Neural crest cell (in vitro differentiated cells): ENCODE measurements around the gene P2RY8. TPM values are rescaled to one million over a fixed set of nuclear protein-coding genes. Genes with fewer than 3 reads are reported as not detected.
"Not testable (repeated sequence)": the region's sequence is repeated elsewhere in the genome, so short reads cannot be mapped to it uniquely, and the experiment has no call there.

ENCODE experiments used
- DNase-seq: peaks from one replicate; pipeline ENCODE4 v3.0.0; 2021; ENCODE audit warnings: low read depth, mixed read lengths, low spot score
- H3K27ac Mint-ChIP-seq: one replicate; pipeline ENCODE4 v1.8.0; 2021; ENCODE audit warnings: mild to moderate bottlenecking, mixed read lengths; ENCODE audit not compliant: unreplicated experiment
- H3K27me3 Mint-ChIP-seq: 2 replicates; pipeline ENCODE4 v1.8.0; 2021; ENCODE audit warnings: low read depth, mild to moderate bottlenecking, mixed read lengths
- H3K36me3 Mint-ChIP-seq: 2 replicates; pipeline ENCODE4 v1.8.0; 2021; ENCODE audit warnings: low read depth, mild to moderate bottlenecking, mixed read lengths
- H3K4me1 Mint-ChIP-seq: 2 replicates; pipeline ENCODE4 v1.8.0; 2021; ENCODE audit warnings: mixed read lengths
- H3K4me3 Mint-ChIP-seq: one replicate; pipeline ENCODE4 v1.8.0; 2021; ENCODE audit warnings: mild to moderate bottlenecking, mixed read lengths
- H3K9me3 Mint-ChIP-seq: 2 replicates; pipeline ENCODE4 v1.8.0; 2021; ENCODE audit warnings: mixed read lengths
- total RNA-seq: library from RNA; stranded (reverse); gene quantifications from 2 replicates; pipeline ENCODE4 v1.2.1, GENCODE V29; 2021
- TF ChIP-seq, protein P1 (sequence below): fragments of 200-600 bp; sonication (generic); conservative IDR thresholded peaks from 2 replicates; pipeline ENCODE4 v1.5.0; 2021; ENCODE audit warnings: antibody characterized with exemption, mild to moderate bottlenecking

Gene P2RY8
- total RNA-seq, 1 donor from 2014 or later = not detected

DNA sequence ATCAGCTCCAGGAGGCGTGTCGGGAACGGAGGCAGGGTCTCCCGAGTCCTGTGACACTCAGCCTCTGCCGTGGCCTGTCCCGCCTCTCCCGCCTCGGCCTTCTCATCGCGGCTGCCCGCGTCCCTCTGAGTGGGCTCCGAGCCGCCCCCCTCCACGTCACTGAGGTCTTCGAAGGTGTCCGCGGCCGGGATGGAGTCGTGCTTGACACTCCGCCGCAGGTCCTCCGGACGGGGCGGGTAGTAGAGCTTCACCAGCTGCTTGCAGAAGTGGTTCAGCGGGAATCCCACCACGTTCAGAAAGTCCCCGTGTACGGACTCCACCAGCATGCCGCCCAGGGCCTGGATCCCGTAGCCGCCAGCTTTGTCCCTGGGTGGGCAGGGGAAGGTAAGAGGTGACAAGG is 109.2 kb downstream of the P2RY8 start:
- Mint-ChIP-seq H3K9me3 (peaks cover 5% of the 10 kb centered on the region), H3K4me1 (no peaks in the 10 kb centered on the region), H3K4me3 (no peak overlapping the region), H3K27ac (no peak overlapping the region), H3K27me3 (no peaks in the 10 kb centered on the region), H3K36me3 (peaks cover 45% of the 10 kb centered on the region)
- DNase-seq = no peak
- TF ChIP-seq, protein P1, sequence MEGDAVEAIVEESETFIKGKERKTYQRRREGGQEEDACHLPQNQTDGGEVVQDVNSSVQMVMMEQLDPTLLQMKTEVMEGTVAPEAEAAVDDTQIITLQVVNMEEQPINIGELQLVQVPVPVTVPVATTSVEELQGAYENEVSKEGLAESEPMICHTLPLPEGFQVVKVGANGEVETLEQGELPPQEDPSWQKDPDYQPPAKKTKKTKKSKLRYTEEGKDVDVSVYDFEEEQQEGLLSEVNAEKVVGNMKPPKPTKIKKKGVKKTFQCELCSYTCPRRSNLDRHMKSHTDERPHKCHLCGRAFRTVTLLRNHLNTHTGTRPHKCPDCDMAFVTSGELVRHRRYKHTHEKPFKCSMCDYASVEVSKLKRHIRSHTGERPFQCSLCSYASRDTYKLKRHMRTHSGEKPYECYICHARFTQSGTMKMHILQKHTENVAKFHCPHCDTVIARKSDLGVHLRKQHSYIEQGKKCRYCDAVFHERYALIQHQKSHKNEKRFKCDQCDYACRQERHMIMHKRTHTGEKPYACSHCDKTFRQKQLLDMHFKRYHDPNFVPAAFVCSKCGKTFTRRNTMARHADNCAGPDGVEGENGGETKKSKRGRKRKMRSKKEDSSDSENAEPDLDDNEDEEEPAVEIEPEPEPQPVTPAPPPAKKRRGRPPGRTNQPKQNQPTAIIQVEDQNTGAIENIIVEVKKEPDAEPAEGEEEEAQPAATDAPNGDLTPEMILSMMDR = no peak

DNA sequence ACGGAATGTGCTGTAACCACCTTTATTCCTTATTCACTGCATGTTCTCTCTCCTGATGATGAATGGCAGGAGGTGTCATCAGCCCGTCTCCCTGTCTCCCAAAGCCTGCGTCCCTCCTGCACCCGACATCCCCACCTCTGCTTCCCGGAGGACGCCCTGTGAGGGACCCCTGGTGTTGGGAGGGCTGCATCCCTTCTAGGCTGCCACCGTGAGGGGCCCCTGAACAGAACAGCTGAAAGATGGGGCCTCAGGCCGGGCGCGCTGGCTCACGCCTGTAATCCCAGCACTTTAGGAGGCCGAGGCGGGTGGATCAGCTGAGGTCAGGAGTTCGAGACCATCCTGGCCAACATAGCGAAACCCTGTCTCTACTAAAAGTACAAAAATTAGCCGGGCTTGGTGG is 110.7 kb downstream of the P2RY8 start:
- not testable (repeated sequence) for H3K4me3 Mint-ChIP-seq, H3K4me1 Mint-ChIP-seq, H3K27me3 Mint-ChIP-seq, H3K27ac Mint-ChIP-seq, H3K9me3 Mint-ChIP-seq, DNase-seq
- H3K36me3 Mint-ChIP-seq = peaks cover 57% of the 10 kb centered on the region

DNA sequence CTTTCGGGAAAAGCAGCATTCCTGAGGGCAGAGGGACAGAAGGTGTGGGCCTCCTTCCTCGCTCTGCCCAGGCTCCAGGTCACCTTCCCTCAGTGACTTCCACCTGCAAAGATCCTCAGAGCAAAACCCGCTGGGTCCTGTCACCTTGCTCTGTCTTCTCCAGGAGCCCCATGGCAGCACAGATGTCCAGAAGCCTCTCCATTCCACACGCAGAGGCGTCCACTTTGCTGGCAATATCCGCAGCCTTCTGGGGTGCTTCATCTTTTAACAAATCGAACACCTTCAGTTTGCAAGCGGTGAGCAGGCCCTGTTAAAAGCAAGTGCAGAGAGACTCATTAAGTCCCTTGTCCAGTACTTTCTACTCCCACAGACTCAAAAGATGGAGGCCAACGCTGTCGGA is 111.6 kb downstream of the P2RY8 start:
- DNase-seq = no peak
- H3K4me3 Mint-ChIP-seq = no peak overlapping the region
- peaks cover 6% of the 10 kb centered on the region for H3K27me3 Mint-ChIP-seq
- H3K9me3 Mint-ChIP-seq = peaks cover 10% of the 10 kb centered on the region
- TF ChIP-seq, protein P1 = no peak
- H3K36me3 Mint-ChIP-seq = peaks cover 62% of the 10 kb centered on the region
- H3K4me1 Mint-ChIP-seq = no peaks in the 10 kb centered on the region
- no peak overlapping the region for H3K27ac Mint-ChIP-seq

DNA sequence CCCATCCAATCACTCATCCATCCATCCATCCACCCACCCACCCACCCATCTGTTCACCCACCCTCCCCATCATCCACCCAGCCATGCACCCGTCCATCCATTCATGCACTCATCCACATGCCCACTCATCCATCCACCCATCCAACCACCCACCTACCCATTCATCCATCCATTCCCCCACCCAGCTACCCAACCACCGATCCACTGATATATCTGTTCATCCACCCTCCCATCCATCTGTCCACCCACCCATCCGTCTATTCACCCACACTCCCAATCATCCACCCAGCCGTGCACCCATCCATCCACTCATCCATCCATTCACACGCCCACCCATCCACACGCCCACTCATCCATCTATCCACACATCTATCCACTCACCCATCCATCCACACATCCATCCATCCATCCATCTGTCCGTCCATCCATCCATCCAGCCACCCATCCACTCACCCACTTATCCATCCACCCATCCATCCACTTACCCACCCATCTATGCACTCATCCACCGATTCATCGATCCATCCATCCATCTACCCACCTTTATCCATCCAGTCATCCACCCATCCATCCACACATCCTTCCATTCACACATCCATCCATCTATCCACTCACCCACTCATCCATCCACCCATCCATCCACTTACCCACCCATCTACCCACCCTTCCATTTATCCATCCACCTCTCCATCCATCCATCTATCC is 112.7 kb downstream of the P2RY8 start:
- Mint-ChIP-seq H3K4me1 (peaks cover 7% of the 10 kb centered on the region), H3K27me3 (peaks cover 13% of the 10 kb centered on the region), H3K27ac (no peak overlapping the region), H3K4me3 (no peak overlapping the region), H3K36me3 (peaks cover 67% of the 10 kb centered on the region), H3K9me3 (peaks cover 10% of the 10 kb centered on the region)
- TF ChIP-seq, protein P1 = no peak
- DNase-seq = no peak

DNA sequence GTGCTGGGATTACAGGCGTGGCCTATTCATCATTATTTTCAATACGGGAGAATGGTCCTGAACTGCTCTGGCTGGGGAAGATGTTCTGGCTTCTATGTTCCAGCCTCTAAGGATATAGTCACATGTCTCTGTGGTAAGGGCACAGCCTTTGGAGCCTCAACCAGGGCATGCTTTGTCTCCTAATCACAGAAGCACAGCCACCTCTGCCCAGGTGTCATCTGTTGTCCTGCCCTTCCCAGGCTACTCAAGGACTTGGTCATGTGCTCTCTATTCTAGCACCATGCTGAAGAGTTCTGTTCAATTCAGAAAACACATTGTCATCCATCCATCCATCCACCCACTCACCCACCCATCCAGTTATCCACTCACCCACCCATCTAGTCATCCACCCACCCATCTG is 113.8 kb downstream of the P2RY8 start:
- Mint-ChIP-seq H3K27me3 (peaks cover 13% of the 10 kb centered on the region), H3K36me3 (peaks cover 73% of the 10 kb centered on the region), H3K27ac (no peak overlapping the region), H3K4me1 (peaks cover 7% of the 10 kb centered on the region), H3K4me3 (no peak overlapping the region), H3K9me3 (peaks cover 10% of the 10 kb centered on the region)
- no peak for DNase-seq
- TF ChIP-seq, protein P1 = no peak

DNA sequence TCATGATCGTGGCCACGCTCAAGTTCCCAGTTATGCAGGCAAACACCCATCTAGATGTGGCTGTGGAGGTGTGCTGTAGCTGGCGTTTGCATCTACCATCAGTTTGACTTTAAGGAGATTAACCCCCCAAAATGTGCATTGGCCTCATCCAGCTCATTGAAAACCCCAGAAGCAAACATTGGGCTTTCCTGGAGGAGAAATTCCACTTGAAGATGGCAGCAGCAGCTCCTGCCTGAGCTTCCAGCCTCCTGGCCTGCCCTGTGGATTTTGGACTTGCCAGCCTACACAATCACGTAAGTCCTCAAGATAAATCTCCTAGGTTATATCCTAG is 114.9 kb downstream of the P2RY8 start:
- Mint-ChIP-seq H3K4me1 (peaks cover 7% of the 10 kb centered on the region), H3K9me3 (peaks cover 10% of the 10 kb centered on the region), H3K36me3 (peaks cover 69% of the 10 kb centered on the region), H3K27me3 (peaks cover 13% of the 10 kb centered on the region), H3K4me3 (no peak overlapping the region), H3K27ac (no peak overlapping the region)
- TF ChIP-seq, protein P1 = no peak
- no peak for DNase-seq
